Mucosa of gallbladder (tissue), 1 donor: ENCODE measurements around the gene PGM5. TPM values are rescaled to one million over a fixed set of nuclear protein-coding genes. Genes with fewer than 3 reads are reported as not detected.
A peak's percentile ranks its signal among the peaks of the same experiment; 100 is the strongest.

Experiments
- DNase-seq: peaks from one replicate; pipeline ENCODE4 v3.0.0-alpha.2; 2020; ENCODE audit warnings: low spot score
- total RNA-seq: library from RNA; stranded (reverse); gene quantifications from one replicate; pipeline ENCODE4 v1.2.1, GENCODE V29; 2021
- donor health status: DM: no; HTN: no; CAD: no.

PGM5 gene
- total RNA-seq, 1 donor from 2014 or later: 96.0 TPM

DNA sequence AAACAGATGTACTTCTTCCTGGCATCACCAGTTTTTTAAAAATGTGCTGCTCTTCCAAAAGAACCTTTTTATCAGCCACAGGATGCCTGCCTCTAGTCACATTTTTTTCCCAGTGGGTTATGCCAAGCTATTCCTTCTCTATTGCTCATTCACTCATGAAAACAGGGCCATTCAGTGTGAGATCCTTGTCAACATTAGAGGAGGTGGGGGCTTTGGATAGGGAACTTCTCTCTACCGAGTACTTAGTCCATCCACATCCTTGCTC, 181.1 kb downstream of the PGM5 start:
- DNase-seq: no peak

DNA sequence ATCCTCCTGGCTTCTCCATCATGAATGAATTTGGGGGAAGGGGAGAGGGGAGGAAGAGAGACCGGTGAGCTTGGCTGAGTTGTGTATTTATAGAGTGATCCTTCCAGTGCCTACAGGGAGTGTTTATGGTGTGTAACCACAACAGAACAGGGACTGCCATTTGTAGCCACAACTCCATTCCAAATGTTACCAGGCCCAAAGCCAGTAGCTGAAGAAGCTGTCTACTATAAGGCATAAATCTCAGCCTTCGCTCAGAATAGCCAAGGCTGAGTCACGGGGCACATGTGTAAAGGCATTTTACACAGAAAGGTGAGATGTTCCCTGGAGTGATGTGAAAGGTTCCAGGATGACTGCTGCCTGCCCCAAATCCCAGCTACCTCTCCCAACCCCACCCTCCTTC, 181.8 kb downstream of the PGM5 start:
- DNase-seq: no peak

DNA sequence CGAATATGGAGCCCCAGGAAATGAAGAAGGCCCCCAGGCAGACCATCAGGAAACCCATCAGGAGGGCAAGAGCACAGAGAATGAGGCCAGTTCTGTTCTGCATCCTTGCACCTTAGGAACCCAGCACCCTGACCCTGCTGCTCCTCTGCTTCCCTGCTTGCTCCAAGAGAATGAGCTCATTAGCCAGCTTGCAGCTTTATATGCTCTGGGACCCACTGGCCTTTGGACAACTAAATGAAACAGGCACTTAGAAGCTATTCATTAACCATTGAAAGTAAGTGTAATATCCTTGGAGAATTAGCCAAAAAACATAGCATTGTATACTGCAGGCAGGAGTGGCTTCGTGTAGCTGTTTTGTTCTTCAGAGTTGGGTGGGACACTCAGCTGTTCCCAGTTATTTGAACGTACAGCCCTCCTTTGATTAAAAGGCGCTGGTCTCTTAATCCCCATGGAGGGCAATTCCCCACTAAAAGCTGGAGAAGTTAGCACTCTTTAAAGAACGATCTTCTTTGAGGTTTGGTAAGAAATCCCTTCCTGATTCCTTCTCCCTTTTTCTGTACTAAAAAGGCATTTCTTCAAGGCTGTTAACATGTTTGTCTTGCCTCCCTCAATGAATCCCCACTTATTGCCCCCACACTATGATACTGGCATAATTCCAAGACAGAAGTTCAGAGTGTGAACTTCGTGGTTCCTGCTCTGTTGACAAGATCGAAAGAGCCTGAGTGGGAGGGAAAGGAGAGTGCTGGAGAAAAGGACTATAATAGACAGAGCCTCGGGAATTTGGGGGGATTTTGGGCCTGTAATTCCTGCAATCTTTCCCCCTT, 184.5 kb downstream of the PGM5 start, which contains the start of gene TMEM252:
Gene TMEM252 (minus strand): TSS at position 172 of the 824 bp plus-strand sequence. CDS start 69 bp downstream, at position 103.
- DNase-seq: no peak

DNA sequence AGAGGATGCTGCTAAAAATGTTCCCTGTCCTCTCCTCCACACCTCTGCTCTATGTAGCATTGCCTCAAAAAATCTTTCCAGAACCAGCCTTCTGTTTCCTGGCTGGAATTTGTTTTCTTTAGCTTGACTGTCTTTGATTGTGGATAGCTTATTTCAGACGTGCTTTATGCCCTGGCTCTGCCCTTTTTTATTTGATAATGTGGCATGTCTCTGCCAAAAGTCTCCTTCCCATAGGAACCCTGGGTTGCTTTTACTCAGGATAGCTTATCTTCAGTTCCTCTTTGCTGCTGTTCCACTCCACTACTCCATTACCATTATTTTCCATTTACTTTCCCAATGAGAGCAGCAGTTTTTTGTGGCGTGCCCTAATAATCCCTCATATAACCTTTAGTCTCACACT, 185.2 kb downstream of the PGM5 start:
- no peak for DNase-seq

DNA sequence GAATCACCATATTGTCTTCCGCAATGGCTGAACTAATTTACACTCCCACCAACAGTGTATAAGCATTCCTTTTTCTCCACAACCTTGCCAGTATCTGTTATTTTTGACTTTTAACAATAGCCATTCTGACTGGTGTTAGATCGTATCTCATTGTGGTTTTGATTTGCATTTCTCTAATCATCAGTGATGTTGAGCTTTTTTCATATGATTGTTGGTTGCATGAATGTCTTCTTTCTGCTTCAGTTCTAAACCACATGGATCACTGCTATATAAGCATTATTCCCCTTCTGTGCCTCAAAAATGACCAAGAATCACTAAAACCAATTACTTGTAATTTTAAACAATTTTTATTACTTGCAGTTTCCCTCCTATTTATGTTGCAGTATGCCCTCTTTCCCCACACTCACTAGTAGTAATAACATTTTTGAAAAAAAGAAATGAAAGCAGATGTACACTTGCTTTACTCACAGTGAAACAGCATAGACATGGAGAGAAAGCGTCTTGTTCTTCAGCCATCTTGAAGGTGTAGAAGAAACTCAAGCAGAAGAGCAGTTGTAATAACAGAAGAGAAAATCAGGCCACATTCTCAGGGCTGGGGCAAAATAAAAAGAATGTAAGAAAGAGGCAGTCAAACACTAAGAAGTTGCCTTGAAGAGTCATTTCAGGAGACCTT, 188.8 kb downstream of the PGM5 start:
- DNase-seq: no peak

DNA sequence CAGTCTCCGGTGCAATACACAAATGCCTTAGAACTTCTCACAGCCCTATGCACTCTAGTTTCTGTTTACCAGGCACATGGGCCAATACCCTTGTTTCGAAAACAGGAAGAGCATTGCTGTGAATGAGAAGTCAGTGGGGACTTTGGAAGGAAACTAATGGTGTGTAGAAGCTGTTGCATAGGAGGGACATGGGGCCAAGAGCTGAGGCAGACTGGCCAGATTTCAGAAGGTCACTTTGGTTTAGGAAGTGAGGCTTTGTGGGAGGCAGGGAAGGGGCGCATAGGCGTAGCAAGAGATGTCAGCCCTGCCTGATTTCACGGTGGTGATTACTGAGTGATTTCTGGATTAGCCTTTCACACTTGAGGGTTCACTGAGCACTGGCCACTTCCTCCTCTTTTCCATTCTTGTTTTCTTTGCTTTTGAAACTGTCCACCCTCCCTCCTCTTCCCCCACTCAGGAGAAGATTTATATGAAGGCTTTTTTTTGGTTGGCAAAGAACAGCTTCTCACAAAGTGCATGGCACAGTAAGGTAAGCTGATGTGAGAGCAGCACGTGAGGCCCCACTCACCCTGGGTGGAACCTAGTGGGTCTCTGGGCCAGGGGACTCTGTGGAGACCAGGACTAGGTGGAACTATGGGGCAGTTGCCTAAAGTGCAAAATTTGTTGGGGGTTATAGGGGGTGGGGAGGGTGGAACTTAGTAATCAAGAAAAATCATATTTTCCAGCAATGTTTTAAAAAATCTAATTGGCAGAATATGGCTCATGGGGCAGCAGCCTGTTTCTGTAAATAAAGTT, 190.4 kb downstream of the PGM5 start:
- DNase-seq: no peak

DNA sequence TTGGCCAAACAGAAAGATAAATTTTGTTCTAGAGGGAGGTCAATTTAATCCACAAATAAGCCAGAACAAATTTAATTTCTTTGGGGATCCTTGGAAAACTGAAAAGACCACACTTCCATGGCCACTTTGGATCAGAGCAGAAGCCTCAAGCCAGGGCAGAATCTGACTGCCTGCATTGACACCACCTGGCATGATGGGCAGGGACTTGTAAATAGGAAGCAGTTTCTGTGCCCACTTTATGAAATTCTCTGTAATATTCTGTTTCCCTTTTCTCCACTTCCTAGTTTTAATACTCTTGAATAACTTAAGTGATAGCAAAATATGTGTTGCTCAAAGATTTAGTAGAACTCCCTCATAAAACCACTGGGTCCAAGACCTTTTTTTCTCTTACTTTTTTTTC, 191.0 kb downstream of the PGM5 start:
- no peak for DNase-seq

DNA sequence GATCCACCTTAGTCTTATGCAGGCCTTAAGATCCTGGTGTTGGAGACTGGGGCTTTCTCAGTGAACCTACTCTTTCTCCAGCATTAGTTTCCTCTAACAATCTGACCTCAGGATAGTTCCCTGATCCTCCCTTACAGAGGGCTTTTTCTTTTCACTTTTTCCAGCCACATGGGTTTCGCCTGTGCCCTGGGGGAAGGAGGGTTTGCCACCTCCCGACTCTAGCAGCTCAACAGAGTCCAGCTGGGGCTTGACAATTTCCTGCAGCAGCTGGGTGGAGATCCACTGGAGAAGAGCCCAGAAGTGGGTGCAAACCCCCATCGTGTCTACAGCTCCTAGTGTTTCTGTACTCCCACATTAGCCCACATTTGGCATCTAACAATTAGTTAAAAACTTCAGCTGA, 191.8 kb downstream of the PGM5 start:
- DNase-seq: no peak

DNA sequence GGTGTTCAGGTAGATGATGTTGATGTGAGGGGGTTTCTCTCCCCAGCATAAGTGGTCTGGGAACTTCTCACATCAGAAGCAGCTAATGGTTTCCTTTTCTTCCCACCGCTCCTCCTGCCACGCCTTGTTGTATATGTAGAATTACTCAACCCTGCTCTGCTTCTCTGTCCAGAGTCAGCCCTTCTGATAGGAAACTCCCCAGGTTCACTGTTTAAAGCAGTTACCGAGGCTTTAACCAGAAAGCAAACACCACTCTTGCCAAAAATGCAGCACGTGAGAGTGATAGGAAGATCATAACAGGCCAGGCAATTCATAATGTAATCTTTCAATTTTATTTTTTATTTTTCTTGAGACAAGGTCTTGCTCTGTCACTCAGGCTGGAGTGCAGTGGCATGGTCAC, 194.8 kb downstream of the PGM5 start:
- DNase-seq: no peak

DNA sequence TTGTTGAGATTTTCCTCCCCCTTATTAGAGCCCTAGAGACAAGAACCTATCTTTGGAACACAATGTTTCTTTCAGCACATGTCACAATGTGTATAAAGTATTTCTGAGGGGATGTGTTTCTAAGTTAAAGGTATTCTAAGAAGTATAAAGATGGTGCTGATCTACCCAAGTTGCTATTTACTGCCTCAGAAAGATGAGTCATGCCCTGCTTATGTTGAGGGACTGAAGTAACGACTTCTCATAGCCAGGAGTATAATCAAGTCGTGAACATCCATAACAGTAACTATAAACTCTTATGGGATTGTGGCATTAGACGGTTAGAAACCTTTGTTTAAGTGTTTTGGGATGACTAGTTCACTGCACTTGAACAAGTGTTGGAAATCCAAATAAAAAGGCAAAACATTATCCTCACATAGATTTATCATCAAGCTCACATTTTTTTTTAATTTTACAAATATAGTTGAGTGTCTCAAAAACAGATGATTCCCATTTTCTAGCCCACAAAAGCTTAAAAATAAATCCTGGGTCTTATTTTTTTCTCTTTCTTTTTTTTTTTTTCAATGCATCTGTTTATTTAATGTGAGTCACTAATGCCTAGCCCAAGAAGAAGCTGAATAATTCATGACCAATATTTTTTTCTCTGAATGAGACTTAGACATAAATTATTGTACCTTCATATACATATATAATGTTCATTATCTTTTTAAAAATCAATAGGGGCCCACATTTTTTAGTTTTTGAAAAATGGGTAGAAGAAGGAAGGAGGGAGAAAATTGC, 196.5 kb downstream of the PGM5 start:
- no peak for DNase-seq

DNA sequence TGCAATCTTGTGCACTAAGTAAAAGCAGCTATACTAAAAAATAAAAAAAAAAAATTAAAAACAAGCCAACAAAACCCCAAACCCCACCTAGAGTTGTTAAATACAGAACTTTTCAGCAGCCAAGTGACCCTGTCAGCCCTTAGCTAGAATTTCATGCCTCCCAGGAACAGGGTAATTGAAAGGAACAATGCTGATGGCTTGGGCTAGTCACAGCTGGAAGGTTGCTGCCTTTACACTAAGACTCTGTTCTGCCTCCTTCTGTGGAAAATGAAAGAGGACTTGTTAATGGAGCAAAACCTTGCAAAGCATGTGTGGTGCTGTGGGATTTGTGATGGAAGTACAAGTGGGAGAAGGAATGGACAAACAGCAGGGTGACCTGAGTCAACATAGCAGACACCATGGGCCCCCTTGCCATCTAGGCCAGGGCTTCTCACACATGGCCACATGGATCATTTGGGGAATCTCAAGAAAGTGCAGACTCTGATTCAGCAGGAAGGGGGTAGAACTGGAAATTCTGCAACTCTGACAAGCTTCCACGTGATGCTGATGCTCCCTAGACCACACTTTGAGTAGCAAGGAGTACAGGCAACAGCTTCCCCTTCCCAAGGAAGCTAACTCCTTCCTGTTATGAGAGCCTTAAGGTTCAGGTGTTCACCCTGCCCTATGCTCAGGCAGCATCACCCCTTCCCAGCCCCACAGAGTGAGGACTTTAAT, 199.2 kb downstream of the PGM5 start:
- DNase-seq: no peak

DNA sequence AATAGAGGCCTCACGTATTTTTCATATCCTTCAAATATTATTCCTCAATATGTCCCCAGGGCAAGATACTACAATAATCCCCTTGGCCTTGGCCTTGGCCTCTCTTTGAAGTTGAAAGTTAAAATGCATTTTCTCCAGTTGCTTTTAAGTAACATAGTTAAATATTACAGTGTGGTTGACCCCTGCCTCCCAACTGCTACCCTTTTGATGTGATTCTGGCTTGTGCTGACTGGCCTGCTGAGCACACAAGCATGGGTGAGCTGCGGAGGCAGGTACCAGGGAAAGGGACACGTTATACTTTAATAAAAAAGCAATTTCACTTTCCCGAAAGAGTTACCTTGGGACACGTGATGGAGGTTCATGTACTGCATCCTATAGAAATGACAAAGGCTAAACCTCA, 202.1 kb downstream of the PGM5 start:
- DNase-seq: no peak

DNA sequence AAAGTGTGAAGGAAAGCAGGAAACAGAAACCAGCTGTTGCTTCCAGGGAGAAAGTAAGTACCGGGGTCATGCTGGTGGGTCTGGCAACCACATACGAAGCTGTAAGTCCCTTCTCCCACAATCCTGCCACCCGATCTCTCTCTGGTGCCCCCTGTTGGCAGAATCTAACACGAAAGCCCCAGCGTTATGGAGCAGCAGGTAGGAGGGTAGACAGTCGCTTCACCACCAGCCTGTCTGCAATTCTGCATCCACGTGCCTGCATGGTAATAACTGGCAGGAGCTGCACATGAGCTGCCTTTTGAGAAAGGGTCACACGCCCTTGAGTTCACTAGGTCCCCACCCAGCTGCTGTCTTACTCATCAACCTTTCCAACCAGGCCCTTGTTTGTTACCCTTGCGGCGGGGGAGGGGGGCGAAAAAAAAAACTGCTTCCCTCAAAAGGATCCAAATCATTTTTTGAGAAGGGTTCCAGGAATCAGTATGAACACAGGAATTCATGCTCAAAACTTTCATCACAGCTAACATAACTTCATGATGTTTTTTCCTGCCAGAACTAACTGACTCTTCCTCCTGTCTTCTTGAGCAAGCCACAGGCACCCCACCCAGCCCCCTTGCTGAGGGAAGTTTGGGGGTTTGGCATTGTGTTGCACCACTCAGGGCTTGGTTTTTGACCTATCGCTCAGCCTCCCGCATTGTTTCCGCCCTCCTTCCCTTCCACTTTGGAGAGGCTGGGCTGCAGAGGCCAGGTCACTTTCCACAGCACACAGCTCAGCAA, 203.8 kb downstream of the PGM5 start:
- DNase-seq: peak; percentile 43

DNA sequence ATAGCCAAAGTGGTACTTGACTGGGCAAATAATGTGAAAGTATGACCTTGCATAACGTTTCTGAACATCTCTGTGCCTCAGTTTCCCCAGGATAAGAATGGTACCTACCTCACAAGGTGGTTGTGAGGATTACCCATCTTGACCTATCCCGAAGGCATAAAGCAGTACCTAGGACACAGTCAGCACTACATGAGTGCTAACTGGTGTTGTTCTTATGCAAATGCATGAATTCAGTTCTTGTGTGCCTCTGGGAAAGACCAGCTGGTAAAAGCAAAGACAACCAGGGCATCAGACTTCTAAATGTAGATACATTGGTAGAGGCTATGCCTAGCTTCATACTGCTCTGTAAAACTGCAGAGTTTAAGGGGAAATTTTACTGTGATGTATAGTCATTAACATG, 206.1 kb downstream of the PGM5 start:
- DNase-seq: no peak

DNA sequence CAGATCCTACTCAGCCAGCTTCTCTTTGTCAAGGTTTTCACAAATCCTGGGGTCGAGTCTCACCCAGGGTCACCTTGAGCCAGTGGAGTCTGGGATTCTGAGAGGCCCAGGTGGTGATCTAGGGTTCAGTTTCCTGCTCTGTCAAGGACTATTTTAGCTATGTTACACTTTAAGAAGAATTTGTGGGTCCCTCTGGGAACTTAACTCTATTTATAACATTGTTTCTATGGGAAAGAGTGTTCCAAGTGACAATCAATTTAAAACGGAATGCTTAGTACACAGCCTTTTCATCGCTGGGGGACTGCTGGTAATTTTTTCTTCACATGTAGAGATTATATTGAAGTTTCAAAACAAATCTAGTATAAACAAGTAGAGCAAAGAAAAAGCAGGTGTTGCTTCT, 211.2 kb downstream of the PGM5 start:
- no peak for DNase-seq

DNA sequence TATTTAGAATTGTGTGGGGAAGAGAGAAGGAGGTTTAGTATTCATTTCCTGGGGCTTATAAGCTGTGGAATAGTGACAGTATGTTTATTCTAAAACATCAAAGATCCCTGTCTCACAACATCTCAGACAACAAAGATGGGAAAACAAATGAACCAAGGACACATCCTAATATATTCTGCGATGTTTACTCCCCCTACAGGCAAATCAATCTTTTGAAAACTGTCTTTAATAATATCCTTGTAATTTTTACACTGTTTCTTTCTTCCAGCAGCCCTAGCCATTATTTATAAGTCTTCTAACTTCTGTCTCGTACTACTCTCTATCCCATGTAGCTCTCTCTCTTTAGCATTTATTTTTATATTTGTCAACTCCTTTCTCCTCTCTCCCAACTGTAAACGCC, 217.7 kb downstream of the PGM5 start:
- no peak for DNase-seq

DNA sequence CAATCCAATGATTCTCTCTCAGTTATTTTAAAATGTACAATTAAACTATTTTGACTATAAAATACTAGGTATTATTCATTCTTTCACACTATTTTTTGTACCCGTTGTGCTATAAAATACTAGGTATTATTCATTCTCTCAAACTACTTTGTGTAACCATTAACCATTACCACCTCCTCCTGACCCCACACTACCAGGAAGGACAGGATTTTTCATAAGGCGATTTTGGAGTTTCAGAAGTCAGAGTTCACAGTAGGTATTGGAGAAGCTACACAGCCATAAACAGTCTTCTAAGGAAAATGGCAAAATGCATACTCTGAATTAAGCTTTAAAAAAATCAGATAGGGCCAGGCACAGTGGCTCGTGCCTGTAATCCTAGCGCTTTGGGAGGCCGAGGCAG, 219.4 kb downstream of the PGM5 start:
- DNase-seq: no peak

DNA sequence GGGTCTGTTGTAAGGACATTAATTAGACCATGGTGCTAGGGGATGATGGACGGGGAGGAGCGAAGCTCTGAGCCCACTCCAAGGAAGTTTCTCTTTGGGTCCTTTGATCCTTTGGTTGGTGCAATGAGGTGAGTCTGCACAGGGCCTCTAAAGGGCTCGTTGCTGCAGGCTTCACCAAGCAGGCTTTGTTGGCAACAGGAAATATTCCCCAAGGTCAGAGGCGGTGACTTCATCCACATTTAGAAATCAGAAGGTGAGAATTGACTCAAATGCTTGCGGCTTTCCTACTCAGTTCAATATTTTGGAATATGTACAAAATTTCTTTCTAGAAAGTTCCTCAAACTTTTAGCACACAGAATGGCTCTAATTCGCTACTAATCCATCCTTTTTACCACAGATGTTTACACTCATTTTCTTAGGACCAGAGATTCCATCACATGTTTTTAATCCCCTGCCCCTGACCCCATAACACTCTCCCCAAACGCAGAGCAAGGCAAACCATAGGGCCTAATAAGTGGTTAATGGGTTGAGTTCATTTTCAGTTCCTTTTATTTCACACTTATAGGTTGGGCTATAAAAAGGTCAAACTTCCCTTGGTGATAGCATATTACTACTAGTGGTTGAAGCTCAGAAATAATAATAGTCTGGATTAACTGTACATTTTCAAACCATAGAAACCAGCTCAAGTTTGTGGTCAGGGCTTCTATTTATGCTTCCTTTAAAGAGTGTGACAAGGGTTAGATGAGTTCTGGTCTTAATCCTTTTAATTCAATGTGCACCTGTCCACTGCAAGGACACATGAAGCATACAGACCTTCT, 221.6 kb downstream of the PGM5 start:
- DNase-seq: no peak
